Stimulated activated CD8-positive, alpha-beta memory T cell treated with anti-CD3 and anti-CD28 coated beads, Interleukin-7, amount 100 ng/mL, for 4 hours (primary cell): ENCODE results near the gene WDR1.

Source experiments
- DNase-seq, 2 donors: peaks; one replicate each; pipeline ENCODE4 v3.0.0-alpha.2; 2020; ENCODE audit warnings: low read depth in 2 of 2

The WDR1 gene

DNA sequence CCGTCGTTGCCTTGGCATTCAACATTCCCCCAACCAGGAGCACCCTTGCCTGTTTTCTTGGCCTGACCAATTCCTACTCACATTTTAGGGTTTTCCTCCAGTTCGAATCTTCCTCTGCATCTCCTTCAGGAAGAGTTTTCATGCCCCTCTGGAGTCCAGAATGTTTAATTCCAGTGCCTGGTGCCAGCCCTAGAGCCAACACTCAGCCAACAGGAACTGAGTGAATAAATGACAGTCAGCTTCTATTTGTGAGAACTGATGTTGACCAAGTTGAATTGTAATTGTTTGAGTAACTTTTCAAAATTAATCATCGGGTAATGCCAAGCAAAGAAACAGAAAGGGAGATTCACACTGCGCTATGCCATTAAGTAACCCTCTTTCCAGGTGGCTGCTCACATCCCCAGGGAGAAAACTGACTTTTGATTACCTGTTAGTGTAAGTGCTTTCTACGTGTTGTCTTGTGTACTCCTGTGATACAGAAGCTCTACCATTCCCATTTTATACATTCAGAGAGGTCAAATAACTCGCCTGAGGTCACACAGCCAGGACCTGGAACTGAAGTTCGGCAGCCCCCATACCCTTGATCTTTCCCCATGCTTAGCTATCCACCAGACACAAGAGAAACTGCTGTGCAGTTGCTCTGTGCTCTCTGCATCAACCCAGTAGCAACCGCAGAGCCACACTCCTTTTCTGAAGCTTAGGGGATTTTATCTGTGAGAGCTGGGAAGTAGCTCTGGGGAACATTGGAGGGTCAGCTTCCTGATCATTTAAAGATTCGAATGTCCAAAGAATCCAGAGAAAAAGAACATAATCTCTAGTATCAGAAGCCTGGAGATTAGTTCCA is 76.3 kb downstream of the WDR1 start:
- no peak for DNase-seq

DNA sequence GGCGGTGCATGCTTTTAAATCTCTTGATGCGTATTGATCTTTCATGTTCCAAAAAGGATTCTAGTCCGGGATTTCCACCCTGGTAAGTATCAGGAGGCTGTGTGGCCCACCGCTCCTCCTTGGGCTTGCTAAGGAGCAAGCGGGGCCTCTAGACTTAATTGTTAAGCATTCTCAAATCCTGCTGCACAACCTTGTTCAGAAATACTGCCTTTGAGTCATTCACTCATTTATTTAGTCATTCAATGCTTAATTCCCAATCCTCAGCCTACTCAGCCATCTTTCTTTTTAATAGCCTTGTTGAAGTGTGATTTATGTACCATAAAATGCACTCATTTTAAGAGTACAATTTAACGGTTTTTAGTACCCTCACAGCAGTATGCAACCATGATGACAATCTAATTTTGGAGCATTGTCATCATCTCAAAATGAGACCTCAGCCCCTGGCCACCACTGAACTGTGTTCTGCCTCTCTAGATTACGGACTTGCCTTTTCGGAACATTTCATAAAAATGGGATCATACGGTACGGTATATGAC is 79.7 kb downstream of the WDR1 start:
- DNase-seq: no peak

DNA sequence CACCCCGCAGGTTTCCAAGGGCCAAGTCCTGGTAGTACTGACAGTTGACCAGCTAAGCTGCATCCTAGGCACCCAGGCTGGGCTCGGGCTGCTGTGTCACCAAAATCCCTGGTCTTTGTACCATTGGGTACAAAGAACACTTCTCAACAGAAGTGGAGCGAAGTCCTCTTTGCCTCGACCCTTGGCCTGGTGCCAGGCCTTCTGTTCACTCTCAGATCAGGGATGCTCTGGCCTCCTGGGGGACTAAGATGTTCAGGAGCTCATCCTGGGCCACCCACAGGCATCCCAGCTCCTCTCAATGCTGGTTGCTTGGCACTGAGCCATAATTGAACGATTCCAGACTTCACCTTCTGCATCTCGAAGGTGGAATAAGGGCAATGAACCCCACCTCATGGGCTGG is 81.5 kb downstream of the WDR1 start:
- no peak for DNase-seq

DNA sequence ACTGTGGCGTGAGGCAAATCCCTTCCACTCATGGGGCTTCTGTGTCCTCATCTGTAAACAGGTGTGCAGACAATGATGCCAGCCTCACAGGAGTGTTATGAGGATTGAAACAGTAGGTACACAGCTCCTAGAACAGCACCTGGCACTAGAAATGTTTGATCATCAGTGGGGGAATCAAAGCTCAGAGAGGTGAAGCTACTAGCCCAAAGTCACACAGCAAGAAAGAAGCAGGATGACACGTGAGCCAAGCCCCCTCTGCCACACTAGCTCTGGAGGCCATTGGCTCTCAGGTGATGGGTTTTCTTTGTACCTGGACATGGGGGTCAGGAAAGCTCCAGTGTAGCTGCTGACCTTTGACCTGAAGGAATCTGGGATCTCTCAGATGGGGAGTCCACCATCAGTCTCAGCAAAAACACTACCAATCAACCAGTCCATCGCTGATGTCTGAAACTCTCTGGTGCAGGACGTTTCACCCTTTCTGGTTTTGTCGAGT is 81.9 kb downstream of the WDR1 start:
- DNase-seq: no peak

DNA sequence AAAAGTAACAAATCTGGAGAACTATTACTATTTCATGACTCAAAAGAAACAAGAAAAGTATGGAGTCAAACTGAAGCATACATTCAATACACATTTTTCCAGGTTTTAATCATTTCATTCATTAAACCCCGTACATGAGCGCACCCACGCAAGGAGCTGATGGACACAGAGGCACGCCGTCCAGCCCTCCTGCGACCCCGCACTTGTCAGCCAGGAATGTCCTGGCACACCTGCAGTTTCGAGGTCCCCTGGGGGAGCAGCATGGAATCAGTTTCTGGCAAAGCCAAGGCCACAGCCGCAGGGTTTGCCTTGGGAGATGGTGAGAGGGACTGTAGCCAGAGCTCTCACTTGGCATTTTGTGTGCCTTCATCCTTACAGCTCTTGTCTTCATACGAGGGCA is 82.5 kb downstream of the WDR1 start:
- no peak for DNase-seq

DNA sequence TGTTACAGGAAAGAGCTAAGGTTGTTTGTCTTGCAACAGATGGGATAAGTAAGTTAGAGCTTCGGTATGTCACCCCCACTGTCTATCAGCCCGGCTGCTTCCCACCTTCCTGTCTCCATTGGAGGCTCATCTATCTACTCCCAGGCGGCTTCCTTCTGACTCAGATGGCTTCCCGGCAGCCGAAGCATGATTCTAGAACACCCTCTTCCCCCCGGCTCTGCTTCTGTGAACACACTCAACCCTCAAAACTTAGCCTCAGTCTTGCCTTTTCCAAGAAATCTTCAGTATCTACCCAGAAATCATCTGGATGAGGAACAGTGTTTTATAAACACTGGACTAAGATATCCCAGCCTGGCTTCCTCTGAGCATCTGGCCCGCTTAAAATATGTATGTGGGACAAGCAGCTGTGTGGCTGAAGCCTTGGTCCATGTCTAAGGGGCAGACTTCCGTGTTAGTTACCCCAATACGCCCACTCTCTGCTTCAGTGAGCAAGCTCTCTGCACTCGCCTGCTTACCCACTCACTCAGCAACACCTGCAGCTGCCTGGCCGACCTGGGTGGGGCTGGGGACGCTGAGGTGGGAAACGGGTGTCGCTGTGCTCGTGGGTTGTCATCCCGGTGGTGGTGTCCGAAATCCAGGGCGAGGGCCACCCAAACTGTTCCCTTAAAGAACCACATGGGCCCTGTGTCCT is 83.3 kb downstream of the WDR1 start:
- no peak for DNase-seq

DNA sequence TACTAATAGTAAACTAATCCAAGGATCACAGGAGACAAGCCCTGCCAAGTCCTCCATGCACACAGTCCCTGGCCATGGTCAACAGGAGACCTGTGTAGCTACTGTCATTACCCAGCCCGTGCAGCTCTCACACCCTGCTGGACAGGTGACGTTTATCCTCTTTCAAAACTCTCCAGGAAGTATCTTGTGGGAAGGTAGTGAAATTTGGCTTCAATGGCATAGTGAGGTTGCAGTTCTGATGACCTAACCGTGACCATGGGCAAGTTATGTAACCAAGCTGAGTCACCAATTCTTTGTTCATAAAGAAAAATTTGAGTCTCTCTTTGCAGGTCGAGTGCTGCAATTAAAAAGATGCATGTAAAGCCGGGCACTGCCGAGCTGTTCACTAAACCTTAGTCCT is 84.0 kb downstream of the WDR1 start:
- DNase-seq: no peak

DNA sequence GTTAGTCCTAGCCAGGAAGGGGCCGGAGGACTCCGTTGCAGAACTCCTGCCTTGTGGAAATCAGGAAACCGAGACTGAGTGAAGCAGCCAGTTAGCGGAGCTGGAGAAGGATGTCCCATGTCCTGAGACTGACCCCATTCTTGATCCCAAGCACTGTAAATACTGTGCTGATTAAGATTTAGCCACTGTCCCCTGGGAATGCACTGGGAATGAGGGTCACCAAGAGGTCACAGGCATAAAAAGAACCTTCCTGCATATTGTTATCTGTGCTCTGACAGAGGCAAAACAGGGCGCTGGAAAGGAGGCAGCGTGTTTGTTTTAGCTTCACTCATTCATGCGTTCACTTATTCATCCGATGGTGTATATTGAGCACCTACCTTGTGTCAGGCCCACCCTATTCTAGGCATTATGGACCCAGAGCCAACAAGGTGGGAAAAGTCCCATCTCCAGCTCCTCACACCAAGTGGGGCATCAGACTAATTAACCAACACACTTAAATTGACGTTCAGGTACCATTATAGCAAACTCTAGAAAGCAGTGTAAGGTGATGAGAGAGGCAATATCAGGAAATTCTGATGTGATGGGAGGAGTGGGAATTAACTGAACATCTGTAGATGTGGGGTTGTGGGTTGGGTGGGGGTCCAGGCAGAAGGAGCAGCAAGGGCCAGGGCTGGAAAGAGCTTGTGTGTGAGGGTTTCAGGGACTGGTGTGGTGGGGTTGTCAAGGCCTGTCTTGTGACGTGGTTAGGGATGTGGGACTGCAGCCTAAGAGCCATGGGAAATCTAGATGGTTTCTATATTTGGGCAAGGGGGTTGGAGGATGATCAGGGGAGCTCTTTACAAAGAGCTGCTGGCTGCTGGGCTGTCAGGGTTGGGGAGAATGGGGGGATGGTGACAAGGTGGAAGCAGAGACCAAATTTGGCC is 84.7 kb downstream of the WDR1 start:
- no peak for DNase-seq

DNA sequence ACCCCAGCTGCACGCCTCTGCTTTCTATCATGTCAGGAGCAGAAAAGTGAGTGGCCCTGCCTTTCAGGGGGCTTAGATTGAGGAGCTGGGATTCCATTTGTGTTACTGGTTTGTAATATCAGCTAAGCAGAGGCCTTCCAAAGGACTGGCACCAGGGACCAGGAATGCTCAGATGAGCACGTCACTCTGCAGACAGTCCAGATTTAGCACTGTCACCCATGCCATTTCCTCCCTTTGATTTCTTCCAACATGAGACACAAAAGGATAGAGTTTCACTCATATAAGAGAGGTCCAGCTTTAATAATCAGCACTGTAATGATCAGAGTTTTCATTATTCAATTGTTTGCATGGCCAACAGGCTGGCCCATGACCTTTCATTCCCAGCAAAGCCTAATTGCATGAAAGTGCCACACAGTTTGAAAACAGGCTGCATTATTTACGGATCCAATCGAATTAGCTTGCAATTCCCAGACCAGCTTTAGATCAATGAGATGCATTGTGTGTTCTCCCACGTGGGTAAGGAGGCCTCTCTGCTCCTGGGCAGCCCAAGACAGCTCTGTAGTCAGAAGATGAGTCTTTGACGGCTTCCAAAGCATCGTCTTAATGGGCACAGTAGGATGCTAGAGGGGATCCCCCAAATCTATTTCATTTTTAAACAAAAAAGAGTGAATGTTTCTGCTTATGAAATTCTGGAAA is 85.5 kb downstream of the WDR1 start:
- DNase-seq: no peak

DNA sequence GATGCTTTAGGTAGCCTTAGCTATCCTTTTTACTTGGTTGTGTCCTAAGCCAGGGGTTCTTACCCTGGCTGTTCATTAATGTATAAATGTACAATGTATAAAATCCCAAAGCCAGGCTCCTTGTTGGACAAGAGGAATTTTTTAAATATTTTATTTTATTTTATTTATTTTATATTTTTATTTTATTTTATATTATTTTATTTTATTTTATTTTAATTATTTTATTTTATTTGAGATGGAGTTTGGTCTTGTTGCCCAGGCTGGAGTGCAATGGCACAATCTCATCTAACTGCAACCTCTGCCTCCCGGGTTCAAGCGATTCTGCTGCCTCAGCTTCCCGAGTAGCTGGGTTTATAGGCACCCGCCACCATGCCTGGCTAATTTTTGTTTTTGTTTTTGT is 87.2 kb downstream of the WDR1 start:
- no peak for DNase-seq

DNA sequence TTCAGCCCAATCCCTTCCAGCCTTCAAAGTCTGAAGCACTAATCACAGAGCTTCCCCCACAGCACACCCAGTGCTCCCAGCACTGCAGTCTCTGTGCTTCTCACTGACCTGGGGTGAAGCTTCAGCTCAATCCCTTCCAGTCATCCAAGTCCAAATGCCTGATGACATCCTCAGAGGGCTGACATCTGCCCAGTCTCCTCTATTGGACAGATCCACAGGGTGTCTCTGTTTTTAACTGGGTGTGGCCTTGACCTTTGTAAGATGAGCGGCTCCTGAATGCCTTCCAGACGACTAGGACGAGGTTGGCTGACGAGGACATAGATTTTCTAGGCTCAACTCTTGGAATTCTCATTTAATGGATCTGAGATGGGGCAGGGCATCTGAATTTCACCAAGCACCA is 87.7 kb downstream of the WDR1 start:
- DNase-seq: no peak

DNA sequence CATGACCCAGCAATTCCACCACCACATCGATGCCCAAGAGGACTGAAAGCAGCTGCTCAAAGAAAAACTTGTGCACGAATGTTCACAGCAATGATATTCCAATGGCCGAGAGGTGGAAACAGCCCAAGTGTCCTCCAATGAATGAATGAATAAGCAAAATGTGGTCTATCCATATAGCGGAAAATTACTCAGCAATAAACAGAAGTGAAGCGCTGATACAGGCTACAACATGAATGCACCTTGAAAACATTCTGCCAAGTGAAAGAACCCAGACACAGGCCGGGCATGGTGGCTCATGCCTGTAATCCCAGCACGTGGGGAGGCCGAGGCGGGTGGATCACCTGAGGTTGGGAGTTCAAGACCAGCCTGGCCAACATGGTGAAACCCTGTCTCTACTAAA is 90.1 kb downstream of the WDR1 start:
- DNase-seq: no peak

DNA sequence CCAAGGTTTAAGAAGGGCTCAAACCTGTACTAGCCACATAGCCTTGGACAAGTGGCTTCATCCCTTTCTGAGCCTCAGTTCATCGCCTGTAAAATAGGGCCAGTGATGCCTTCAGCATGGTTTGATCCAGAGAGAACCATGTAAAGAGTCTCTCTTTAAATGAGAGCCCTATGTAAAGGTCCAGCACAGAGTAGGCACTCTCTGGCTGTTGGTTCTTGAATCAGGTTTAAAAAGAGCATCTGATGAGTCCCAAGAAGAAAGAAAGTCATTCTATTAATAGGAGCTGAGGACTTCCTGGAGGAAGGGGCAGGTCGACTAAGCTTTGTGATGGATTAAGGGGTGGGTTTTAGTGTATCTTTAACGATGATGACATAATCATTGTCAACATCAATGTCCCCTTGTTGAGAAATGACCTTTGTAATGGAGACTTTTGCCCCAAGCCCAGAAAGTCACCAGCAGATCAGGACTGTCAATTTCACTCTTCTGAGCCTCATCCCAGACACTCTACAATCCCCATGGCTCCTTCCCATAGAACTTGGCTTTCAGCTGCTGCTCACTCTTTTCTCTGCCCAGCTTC is 91.3 kb downstream of the WDR1 start:
- DNase-seq: no peak
